ENCODE results near the gene GREB1.

DNA sequence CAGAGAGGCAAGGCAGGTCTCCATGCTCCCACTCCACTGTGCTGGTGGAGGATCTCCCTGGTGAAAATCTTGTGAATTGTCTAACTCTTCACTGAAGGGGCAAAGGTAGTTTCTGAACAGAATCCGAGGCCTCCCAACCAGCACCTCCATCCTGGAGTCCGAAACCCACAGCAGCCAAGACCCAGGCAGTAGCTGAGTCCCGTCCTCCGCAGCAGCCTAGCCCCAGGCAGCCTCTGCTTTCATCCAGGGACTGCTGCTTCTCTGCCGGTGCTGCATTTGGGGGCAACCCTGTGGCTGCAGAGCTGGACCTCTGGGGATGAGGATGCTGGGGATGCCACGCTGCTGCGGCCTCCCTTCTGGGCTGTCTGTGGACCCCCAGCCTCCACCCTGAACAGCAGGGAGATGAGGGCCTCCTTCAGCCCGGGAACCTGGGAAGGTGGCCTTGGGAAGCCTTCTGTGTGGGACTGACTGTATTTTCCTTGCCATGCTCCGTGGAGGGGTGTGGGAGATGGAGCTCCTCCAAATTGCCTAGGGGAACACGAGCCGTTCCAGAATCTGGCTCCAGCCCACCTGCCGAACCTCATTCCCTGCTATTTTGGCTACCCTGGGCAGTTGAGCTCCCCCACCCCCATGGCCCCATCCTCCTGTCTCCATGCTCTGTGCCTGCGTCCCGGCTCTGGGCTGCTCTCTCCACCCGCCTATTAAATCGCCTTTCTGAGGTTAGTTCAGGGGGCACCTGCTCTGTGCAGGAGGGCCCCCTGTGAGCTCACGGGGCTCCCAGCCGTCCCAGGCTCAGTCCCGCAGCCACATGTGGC lies 48.2 kb downstream of the GREB1 start:
- no peak for TF ChIP-seq POLR2A (IDR thresholded peaks at IDR 0.05)
- TF ChIP-seq EP300 (IDR thresholded peaks at IDR 0.05) = no peak
- TF ChIP-seq, protein P1, sequence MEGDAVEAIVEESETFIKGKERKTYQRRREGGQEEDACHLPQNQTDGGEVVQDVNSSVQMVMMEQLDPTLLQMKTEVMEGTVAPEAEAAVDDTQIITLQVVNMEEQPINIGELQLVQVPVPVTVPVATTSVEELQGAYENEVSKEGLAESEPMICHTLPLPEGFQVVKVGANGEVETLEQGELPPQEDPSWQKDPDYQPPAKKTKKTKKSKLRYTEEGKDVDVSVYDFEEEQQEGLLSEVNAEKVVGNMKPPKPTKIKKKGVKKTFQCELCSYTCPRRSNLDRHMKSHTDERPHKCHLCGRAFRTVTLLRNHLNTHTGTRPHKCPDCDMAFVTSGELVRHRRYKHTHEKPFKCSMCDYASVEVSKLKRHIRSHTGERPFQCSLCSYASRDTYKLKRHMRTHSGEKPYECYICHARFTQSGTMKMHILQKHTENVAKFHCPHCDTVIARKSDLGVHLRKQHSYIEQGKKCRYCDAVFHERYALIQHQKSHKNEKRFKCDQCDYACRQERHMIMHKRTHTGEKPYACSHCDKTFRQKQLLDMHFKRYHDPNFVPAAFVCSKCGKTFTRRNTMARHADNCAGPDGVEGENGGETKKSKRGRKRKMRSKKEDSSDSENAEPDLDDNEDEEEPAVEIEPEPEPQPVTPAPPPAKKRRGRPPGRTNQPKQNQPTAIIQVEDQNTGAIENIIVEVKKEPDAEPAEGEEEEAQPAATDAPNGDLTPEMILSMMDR (IDR thresholded peaks at IDR 0.05) = no peak
- TF ChIP-seq POLR2AphosphoS5 (IDR thresholded peaks at IDR 0.05) = no peak

Measured in upper lobe of left lung (tissue), 4 donors.